ENCODE data around the gene EYS.
"Not testable (repeated sequence)": the region's sequence is repeated elsewhere in the genome, so short reads cannot be mapped to it uniquely, and the experiment has no call there.

EYS gene

DNA sequence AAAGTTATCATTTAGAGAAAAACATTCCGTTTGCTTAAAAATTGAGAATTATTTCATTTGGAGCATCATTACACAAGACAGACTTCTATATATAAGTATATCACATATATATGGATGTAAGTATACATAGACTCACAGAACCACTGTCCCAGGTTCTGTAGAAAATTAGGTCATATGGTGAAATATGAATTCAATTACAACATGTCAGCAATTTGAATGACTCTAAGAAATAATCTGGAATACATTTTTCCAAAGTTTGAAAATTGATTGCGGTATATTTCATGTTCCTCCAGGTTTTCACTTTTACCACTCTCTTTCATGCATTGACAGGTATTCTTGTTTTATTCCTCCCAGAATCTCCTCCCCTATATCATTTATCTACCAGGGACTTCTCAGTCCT is 1179.1 kb downstream of the EYS start:
- no peak for DNase-seq

DNA sequence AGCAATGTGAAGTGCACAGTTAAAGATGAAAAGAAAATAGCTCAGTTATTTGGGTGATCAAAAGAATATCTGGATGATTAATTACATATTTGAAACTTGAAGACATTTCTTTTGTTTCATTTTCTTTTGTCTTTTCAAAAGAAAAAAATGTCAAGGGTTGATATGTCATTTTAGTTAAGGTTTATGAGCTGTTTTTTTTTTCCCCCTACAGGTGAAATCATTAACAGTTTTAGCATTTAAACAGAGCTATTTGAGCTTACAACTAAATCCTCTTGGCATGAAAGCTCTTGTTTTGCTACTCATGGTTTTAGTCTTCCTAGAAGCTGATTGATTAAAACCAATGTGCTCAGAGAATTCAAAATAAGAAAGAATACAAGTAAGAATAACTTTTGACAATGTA is 1184.2 kb downstream of the EYS start:
- DNase-seq, result no peak

DNA sequence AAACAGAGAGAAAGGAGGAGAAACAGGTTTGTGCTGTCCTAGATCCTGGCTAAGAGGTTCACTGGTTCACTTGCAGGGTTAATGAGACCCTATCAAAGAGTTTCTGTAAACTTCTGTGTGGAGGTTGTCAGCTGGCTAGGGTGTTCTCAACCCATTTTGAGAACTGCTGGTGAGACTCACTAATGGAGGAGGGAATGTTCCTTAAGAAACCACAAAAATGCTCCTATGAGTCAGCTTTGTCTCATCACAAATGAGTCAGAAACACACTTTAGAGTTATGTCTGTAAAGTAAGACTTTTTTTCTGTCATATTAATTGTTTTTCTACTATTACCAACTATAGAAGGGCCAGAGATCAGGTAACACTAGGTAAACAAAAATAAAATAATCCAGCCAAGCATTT is 1187.0 kb downstream of the EYS start:
- no peak for DNase-seq

DNA sequence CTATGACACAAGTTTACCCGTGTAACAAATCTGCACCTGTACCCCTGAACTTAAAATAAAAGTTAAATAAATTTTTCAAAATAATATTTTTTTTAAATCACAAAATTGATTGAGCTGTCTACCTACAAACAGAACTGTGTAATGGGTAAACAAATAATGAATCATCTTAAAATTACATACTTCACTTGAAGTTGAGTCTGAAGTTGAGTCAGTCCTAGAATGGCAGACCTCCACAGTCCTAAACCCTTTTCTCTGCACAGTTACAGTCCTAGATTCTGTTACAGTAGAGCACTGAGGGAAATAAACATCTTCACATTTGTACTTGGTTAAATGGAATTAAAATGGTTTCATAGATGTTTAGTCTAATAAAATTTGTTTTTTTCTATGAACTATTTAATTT is 1190.6 kb downstream of the EYS start:
- DNase-seq, result no peak

DNA sequence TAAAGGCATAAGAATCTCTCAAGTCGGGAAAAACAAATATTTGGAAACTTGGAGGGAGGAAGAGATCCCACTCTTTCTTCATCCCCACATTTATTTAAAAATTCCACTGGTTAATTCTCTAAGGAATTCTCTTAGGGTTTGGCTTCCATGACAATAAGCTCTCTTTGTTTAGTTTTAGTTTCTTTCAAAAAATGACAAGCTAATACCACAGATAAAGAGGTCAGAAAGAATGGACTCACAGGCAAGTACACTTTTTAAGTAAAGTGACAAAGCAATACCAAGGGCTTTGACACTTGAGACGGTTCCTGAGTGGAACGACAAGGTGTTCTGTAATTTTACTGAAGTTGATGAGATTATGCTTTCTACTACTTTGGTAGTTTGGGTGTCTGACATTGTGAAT is 1199.4 kb downstream of the EYS start:
- no peak for DNase-seq

DNA sequence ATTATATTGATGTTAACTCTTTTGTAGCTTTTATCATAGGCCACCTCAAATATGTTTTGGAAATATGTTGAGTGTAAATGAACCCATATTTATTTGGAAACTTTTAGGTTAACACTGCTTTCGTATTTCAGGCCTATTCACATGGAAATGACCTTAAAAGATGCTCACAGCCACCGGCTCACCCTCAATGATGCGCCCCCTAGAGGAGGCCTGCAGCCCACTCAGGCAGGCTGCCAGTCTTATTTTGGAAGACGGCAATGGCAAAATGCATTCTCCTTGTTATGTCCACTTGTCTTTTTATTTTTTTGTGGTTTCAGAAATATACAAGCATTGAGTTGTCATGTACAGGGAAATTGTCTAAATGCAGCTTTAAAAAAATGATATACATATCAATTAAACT is 1201.7 kb downstream of the EYS start:
- DNase-seq, result no peak

DNA sequence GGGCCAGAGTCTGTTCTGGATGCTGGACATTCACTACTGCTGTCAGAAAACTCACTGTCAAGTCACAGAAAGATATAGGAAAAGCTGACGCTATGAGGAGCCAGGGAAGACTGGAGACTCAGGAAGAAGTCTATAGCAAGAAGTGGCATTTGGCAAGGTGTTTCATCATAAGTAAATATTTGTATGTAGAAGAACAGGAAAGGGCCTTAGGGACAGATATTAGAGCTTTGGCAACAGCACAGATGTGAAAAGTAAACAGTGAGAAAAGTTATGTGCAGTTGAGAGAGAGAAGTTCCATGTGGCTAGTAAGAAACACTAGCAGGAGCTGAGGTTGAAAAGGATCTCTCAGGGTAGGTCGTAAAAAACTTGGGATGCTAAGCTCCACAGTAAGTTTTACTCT is 1202.5 kb downstream of the EYS start:
- DNase-seq, result no peak

DNA sequence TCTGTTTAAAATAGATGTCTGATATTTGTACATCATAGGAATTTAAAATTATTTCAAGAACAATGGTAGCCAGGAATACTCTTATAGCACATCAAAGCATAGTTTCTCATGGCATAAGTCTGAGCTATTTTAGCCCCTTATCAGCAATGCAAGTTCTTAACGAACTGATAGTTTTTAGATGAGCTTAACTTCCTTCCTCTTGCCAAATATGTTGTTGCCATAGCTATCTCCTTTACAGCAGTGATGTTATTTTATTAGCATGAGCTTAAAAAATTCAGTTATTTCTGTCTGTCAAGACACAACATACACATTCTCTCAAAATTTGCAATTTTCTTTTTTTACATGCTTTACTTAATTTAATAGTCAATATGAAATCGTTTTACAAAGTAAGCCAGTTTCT is 1204.2 kb downstream of the EYS start:
- no peak for DNase-seq

DNA sequence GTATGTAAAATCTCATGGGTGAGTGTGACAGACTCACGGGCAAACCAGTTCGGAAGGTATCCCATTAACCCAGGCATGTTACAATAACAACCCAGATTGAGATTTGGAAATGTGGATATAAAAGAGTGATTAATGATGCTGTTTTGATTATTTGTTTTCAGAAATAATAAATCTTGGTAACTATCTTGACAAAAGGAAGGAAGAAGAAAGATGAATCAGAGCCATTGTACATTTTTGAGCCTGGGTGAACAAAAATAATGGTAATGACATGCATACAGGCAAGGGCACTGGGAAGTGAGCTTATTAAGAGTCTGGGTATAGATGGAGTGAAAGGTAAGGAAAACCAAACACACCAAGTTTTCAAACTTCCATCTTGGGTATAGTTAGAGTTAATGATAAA is 1209.4 kb downstream of the EYS start:
- DNase-seq, result no peak

DNA sequence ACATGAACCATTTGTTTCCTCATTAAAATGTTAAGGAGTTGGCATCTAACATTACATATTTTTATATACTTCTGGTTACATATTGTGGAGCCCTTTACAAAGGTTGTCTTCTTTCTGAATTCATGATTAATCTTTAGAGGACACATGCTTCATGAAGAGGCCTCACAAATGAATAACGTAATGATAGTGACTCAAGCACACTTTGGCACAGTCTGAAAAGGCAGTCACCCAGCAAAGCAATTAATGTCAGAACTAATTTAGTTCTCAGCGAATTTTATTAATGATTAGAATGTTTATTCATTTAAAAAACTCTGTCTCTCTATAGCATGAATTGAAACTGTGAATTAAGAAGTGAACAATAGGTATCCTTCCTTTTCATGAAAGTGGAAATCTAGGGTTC is 1217.3 kb downstream of the EYS start:
- DNase-seq, result no peak

DNA sequence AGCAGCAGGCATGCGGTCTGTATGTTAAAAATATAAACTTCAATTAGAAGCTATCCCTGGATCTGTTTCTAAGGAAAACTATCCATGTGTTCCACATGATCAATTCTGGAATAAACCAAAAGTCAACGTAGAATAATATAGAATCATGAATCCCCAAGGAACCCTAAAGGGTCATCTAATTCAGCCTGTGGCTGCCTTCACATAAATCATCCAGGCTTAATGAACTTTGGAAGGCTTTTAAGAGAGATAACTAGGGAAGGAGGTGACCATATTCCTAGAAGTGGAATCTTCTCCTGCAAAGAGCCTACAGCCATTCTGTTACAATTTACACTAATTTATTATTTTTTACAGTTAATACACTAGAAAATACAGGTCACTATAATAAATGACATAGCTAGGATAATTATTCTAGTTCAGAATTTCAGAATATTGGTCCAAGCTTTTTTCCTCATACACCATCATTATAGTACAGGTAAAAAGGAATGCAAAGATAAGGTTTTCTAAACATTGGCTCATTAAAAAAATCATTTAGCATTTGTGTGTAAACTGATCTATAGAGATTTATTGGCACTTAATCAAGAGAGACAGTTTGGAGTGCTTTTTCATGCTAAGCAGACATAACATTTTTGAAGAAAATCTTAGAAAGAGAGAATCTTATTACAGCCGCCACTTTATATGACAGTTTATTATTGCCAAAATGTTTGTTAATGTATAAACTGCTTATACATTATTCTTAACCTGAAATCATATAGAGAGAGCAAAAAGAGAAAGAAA is 1220.3 kb downstream of the EYS start:
- DNase-seq, result no peak

DNA sequence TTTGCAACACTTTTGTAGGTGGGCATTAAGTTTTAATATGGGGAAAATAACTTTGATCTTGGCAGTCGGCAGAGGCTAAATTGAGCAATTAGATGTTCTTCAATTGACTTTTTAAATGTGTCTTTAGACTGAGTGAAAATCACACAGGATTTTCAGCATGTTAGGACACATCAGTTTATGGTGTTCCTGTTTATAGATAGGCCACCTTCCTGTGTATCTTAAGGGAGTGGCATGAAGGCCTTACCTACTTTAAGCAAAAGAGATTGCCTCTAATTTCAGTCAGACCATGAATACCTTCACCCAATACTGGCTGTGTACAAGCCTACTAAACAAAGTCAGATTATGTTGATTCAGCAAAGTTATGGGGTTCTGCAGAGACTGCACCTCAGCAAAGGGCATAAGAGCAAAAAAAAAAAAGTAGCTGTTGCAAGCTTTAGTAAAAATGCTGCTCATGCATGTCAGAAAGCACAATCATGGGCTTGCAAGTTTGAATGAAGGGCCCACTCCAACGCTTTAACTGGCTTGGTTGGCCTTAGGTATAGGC is 1223.0 kb downstream of the EYS start:
- DNase-seq, result no peak

DNA sequence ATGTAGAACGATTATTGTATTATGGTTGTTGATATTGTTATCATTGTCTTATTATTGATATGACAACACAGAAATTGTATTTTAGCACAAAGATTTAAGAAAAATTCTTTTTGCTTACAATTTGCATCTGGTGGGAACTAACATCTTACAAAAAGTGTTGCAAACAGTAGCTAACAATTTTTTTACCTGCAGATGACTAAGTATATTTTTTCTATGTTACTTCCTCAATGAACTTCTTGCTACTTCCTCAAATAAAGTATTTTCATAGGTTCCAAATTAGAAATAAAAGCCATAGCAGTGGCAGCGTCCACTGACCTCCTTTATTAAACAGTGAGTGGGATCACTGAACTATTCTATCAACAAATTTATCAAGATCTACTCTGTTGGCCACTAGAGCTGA is 1224.4 kb downstream of the EYS start:
- no peak for DNase-seq

DNA sequence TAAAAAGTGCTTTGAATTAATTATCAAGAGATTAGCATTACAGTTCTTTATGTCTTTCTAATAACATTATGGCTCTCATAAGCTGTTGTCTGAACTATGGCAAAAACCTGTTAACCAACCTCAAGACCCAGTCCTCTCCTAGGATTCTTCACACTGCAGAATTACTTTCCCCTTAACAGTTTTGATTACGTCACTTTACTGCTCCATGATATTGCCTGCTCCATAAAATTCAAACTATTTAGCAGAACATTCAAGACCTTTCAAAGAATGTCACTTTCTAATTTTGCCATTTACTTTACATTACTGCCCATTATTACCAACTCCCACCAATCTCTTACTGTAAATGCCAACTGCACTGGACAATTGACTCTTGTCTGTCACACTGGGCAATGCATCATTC is 1227.9 kb downstream of the EYS start:
- no peak for DNase-seq

DNA sequence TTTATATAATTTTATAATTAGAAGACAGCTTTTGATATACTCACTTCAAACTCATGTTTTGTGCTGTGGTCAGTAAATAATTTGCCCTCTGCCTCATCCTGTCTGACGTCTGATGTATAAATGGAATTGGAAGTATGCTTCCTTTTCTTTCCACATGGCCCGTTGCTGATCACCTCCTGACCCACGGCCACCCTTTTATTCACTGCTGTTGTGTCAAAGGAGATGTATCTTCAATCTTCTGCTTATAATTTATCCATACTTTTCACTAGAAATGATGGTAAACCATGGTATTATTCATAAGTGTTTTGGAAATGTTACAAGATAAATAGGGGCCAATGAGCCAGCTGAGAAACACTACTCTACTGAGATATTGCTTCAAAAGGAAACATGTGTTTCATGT is 1229.6 kb downstream of the EYS start:
- DNase-seq, result no peak

DNA sequence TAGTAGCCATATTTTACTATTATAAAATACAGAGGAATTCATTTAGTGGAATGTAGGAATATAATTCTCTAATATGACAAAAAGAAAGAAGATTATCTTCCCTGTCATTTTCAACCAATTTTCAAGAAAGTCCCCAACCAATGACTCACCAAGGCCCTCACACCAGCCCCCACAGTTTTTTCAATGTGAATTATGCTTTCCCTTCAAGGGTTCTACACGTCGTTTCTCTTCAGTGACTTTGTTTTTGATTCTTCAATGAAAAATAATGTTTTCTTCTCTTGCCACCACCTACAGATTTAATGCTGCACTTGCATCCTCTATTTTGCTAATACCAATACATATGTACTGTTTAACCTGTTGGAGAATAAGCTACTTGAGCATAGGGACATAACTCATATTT is 1230.1 kb downstream of the EYS start:
- DNase-seq, result no peak

DNA sequence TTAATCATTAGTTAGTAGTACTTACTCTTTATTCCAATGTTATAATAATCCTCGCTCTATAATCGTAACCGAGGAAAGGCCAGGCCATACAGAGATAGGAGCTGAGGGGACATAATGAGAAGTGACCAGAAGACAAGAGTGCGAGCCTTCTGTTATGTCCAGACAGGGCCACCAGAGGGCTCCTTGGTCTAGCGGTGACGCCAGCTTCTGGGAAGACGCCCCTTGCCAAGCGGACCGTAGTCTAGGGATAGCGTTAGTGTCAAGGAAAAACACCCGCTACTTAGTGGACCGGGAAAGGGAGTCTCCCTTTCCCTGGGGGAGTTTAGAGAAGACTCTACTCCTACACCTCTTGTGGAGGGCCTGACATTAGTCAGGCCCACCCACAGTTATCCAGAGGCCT is 1237.6 kb downstream of the EYS start:
- DNase-seq, result not testable (repeated sequence)

DNA sequence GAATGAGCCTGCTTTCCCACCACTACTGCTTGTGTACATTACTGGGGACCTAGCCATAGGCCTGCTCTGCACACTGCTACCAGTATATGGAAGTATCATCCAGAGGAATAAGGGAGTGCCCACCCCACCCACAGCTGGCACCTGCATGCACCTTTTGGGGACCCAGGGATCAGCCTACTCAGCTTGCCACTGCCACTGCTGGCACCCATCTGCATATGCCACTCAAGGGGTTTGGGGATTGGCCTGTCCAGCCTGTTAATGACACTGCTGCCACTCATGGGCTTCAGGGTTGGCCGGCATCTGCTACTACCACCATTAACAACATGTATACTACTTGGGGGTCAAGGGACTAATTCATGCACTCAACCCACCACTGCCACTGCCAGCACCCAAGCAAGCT is 1239.4 kb downstream of the EYS start:
- DNase-seq, result no peak

DNA sequence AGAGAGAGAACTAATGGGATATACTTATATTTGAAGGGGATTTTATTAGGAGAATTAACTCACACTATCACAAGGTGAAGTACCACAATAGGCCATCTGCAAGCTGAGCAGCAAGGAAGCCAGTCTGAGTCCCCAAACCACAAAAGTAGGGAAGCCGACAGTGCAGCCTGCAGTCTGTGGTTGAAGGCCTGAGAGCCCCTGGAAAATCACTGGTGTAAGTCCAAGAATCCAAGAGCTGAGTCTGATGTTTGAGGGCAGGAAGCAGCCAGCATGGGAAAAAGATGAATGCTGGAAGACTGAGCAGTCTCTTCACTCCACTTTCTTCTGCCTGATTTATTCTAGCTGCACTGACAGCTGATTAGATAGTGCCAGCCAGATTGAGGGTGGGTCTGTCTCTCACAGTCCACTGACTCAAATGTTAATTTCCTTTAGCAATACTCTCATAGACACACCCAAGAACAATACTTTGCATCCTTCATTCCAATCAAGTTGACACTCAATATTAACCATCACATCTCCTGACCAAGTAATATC is 1247.5 kb downstream of the EYS start:
- no peak for DNase-seq

DNA sequence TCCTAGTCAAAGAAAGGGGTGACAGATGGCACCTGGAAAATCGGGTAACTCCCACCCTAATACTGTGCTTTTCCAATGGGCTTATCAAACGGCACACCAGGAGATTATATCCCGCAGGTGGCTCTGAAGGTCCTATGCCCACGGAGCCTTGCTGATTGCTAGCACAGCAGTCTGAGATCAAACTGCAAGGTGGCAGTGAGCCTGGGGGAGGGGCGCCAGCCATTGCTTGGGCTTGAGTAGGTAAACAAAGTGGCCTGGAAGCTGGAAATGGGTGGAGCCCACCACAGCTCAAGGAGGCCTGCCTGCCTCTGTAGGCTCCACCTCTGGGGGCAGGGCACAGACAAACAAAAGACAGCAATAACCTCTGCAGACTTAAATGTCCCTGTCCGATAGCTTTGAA is 1258.9 kb downstream of the EYS start:
- not testable (repeated sequence) for DNase-seq

DNA sequence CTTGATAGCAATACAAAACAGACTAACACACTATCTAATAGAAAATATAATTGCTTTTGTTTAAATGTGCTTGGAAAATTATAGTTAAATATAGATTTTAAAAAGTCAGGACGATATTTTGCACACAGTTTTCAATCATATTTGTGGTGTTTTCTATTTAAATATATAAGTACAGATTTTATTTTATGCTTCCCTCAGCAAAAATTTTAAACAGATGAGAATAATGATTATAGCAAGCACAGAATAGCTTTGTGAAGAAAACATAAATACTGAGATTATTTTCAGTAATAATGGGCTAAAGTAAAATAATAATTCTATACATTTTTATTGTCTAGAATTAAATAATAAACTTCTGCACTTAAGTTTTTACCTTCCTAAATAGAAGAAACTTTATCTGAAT is 1262.0 kb downstream of the EYS start:
- no peak for DNase-seq

DNA sequence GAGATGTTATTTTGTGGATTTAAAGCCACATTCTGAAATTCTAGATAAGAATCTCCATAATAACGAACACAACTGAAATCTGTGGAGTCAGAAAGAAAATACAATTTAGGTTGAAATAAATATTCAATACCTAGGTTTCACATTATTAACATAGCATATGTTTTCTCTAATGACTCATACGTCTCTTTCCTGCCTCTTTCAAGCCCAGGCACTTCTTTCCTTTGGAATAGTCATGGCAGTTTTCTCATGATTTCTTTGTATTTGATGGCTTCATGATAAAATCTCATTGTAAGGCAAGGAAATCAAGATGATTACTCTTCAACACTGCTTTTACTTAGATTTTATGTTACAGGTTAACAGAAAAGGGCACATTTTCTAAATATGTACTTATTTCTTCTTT is 1267.8 kb downstream of the EYS start:
- no peak for DNase-seq

DNA sequence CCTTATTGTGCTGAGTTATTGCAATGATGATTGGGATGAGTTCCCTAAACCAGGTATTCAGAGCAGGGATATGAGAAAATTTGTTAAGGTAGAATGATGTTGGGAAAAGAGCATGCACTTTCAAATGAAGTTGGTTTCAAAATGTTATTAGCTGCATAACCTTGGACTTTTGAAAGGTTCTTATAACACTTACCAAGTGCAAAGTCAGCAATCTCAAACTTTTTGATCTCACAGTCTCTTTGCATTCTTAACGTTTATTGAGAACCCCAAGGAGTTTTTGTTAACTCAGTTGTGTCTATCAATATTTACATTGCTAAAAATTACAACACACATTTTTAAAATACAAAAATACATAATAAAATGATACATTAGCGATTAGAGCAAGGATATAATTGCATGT is 1269.0 kb downstream of the EYS start:
- no peak for DNase-seq

DNA sequence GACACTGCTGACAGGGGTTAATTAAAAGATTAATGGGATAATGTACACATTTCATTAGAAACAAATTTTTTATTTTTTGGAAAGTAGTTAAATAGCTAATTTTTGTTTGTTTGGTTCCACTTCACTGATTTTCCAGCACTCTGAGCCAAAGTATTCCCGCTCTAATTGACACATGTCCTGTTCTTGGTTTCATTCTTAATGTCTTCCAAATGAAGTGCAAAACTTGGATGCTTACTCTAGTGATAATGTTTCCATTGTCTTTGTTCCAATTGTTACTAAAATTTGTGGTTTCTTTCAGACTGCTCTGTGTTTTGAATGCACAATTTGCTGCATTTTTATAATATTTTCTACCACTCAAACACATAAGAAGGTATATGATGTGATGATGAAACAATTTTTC is 1277.1 kb downstream of the EYS start:
- no peak for DNase-seq

DNA sequence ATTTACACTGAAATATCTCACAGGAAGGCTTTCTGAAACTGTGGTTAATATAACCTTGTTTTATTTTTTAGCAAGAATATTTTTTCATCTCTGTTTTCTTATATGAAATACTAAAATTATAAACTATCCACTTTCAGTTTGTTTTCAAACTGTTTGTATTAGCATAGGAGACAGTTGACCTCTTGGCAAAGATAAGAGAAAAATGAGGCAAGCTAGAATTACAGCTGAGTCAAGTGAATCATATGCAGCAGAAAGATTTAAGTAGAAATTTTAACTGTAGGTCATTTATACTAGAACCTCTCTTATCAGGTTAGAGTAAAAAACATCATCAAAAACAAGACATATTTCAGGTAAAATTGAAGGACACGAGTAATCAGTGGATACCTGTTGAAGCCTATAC is 1278.8 kb downstream of the EYS start:
- no peak for DNase-seq
